Mucosa of rectum (tissue), 2 donors: Measurements from ENCODE around the gene SFTA2.

Source experiments
- H3K27ac ChIP-seq, 2 donors: one replicate each; pipeline ENCODE4 v1.7.0; 2013; ENCODE audit warnings: inconsistent platforms in 2 of 2, low read depth in 2 of 2, low read length in 2 of 2
- H3K27me3 ChIP-seq, 2 donors: one replicate each; pipeline ENCODE4 v1.7.0; 2013; ENCODE audit warnings: low read length in 2 of 2; ENCODE audit not compliant: control insufficient read depth in 2 of 2, insufficient read depth in 2 of 2
- H3K36me3 ChIP-seq, 2 donors: one replicate each; pipeline ENCODE4 v1.7.0; 2013; ENCODE audit warnings: low read length in 2 of 2; ENCODE audit not compliant: control insufficient read depth in 2 of 2, insufficient read depth in 2 of 2
- H3K4me1 ChIP-seq, 2 donors: one replicate each; pipeline ENCODE4 v1.7.0; 2013; ENCODE audit warnings: low read length in 2 of 2, mild to moderate bottlenecking in 1 of 2; ENCODE audit not compliant: control insufficient read depth in 2 of 2, insufficient read depth in 2 of 2
- H3K4me3 ChIP-seq, 2 donors: one replicate each; pipeline ENCODE4 v1.7.0; 2013; ENCODE audit warnings: low read length in 2 of 2
- H3K9ac ChIP-seq, 2 donors: one replicate each; pipeline ENCODE4 v1.7.0; 2013; ENCODE audit warnings: low read length in 2 of 2, low read depth in 1 of 2, mild to moderate bottlenecking in 1 of 2
- H3K9me3 ChIP-seq, 2 donors: one replicate each; pipeline ENCODE4 v1.7.0; 2013; ENCODE audit warnings: low read length in 2 of 2; ENCODE audit not compliant: control insufficient read depth in 2 of 2
- donor health status: healthy.
- donor health status: Normal muscosa, but diverticular disease.

SFTA2 gene

GRCh38 chr6:30963641-30964040 lies 31.7 kb upstream of the SFTA2 start:
- Histone ChIP-seq H3K36me3 (no peaks in the 10 kb centered on the region), H3K27ac (no peak overlapping the region), H3K4me3 (no peak overlapping the region)

GRCh38 chr6:30962716-30963115 lies 30.7 kb upstream of the SFTA2 start:
- Histone ChIP-seq H3K4me1 (no peaks in the 10 kb centered on the region), H3K27ac (no peak overlapping the region), H3K27me3 (peaks cover 1 to 10% of the 10 kb centered on the region in 2 donors), H3K9me3 (no peaks in the 10 kb centered on the region), H3K4me3 (no peak overlapping the region), H3K9ac (no peak overlapping the region), H3K36me3 (no peaks in the 10 kb centered on the region)

More at GRCh38 chr6:30963641-30964040, 31.7 kb upstream of the SFTA2 start:
- no peak overlapping the region for H3K9ac ChIP-seq
- H3K4me1 ChIP-seq = no peaks in the 10 kb centered on the region
- no peaks in the 10 kb centered on the region for H3K9me3 ChIP-seq
- H3K27me3 ChIP-seq = peaks cover 0 to 3% of the 10 kb centered on the region in 2 donors

- Histone ChIP-seq H3K9ac (no peak overlapping the region), H3K36me3 (no peaks in the 10 kb centered on the region), H3K27ac (no peak overlapping the region), H3K9me3 (no peaks in the 10 kb centered on the region), H3K4me1 (peaks cover 0 to 2% of the 10 kb centered on the region in 2 donors), H3K27me3 (peaks cover 10 to 20% of the 10 kb centered on the region in 2 donors), H3K4me3 (no peak overlapping the region)
Observed at GRCh38 chr6:30960907-30961673, 29.1 kb upstream of the SFTA2 start.

GRCh38 chr6:30957716-30958115 lies 25.7 kb upstream of the SFTA2 start:
- peaks cover 22 to 32% of the 10 kb centered on the region in 2 donors for H3K27me3 ChIP-seq
- no peak overlapping the region for H3K27ac ChIP-seq
- H3K9ac ChIP-seq = no peak overlapping the region
- H3K36me3 ChIP-seq = no peaks in the 10 kb centered on the region
- H3K4me1 ChIP-seq = peaks cover 3 to 6% of the 10 kb centered on the region in 2 donors
- no peak overlapping the region for H3K4me3 ChIP-seq
- no peaks in the 10 kb centered on the region for H3K9me3 ChIP-seq

- no peaks in the 10 kb centered on the region for H3K9me3 ChIP-seq
- peak overlapping the region; percentile 32 to 60 for H3K9ac ChIP-seq
- H3K36me3 ChIP-seq = no peaks in the 10 kb centered on the region
- H3K4me1 ChIP-seq = peaks cover 3 to 6% of the 10 kb centered on the region in 2 donors
- H3K4me3 ChIP-seq = peak overlapping the region; percentile 34 to 65
- H3K27ac ChIP-seq = no peak overlapping the region
- peaks cover 28 to 40% of the 10 kb centered on the region in 2 donors for H3K27me3 ChIP-seq
Observed at GRCh38 chr6:30955367-30956042, 23.5 kb upstream of the SFTA2 start.

GRCh38 chr6:30954631-30955366 lies 22.8 kb upstream of the SFTA2 start:
- Histone ChIP-seq H3K4me3 (peak overlapping the region; percentile 34 to 65), H3K4me1 (peaks cover 3 to 6% of the 10 kb centered on the region in 2 donors), H3K36me3 (no peaks in the 10 kb centered on the region), H3K27me3 (peaks cover 28 to 40% of the 10 kb centered on the region in 2 donors), H3K9ac (peak overlapping the region in 1 of 2 donors; percentile 60), H3K9me3 (no peaks in the 10 kb centered on the region), H3K27ac (no peak overlapping the region)

- Histone ChIP-seq H3K36me3 (no peaks in the 10 kb centered on the region), H3K27me3 (peaks cover 25 to 32% of the 10 kb centered on the region in 2 donors), H3K9ac (no peak overlapping the region), H3K9me3 (no peaks in the 10 kb centered on the region), H3K4me1 (peaks cover 3 to 6% of the 10 kb centered on the region in 2 donors), H3K27ac (no peak overlapping the region), H3K4me3 (no peak overlapping the region)
Observed at GRCh38 chr6:30951907-30952469, 20.0 kb upstream of the SFTA2 start.

GRCh38 chr6:30948811-30949210 lies 16.8 kb upstream of the SFTA2 start:
- Histone ChIP-seq H3K9ac (no peak overlapping the region), H3K27me3 (peaks cover 10% of the 10 kb centered on the region in 2 donors), H3K4me3 (no peak overlapping the region), H3K27ac (no peak overlapping the region), H3K9me3 (no peaks in the 10 kb centered on the region), H3K36me3 (no peaks in the 10 kb centered on the region), H3K4me1 (no peaks in the 10 kb centered on the region)

- no peak overlapping the region for H3K4me3 ChIP-seq
- no peaks in the 10 kb centered on the region for H3K36me3 ChIP-seq
- H3K9me3 ChIP-seq = no peaks in the 10 kb centered on the region
- peaks cover 10 to 14% of the 10 kb centered on the region in 2 donors for H3K27me3 ChIP-seq
- no peaks in the 10 kb centered on the region for H3K4me1 ChIP-seq
- H3K27ac ChIP-seq = no peak overlapping the region
- no peak overlapping the region for H3K9ac ChIP-seq
Observed at GRCh38 chr6:30947231-30947630, 15.3 kb upstream of the SFTA2 start.
